ENCODE results near the gene UPP1. TPM values are rescaled to one million over a fixed set of nuclear protein-coding genes. Genes with fewer than 3 reads are reported as not detected.

UPP1 gene
- total and polyA plus RNA-seq, 2 of the 4 experiments (the other 2 are of a cell fraction): 3.9 to 14.5 TPM

DNA sequence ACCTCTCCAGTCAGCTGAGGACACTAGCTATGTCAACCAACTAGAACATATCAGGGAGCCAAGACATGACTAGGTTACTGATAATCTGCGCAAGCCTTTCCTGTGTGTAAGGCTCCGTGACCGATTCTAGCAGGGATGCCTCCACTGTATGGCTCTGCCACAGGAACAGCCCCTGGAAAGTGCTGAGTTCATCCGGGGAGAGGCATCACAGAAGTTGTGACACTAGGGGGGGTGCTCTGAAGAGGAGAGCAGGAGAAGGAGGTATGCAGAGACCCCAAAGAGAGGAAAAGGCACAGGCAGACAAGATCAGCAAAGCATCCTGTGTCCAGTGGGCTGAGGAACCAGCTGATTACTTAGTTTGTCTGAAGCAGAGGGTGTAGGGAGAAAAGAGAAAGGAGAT is 13.5 kb downstream of the UPP1 start:
- intact Hi-C loops (cut with micrococcal nuclease): no loop called here
- Histone ChIP-seq H3K4me1 (ENCODE audit: control insufficient read depth, insufficient read depth, low read length) (peaks cover 4% of the 10 kb centered on the region; the same call in 1 of the 2 replicates), H3K79me1 (ENCODE audit: low read depth in 1 of 2, low read length in 2 of 2) (peaks cover 24 to 32% of the 10 kb centered on the region in 2 experiments), H2AK5ac (ENCODE audit: low read depth, low read length) (no peak overlapping the region), H3K56ac (ENCODE audit: extremely low read depth, insufficient read depth, low read length) (no peak overlapping the region), H2BK120ac (ENCODE audit: low read depth, low read length) (no peak overlapping the region), H3K23ac (ENCODE audit: low read depth, low read length) (no peak overlapping the region), H2AK9ac (replicated peaks; ENCODE audit: low read depth, low read length, poor library complexity) (no peak overlapping the region), H2AFZ (replicated peaks; ENCODE audit: low read length, poor library complexity) (no peak overlapping the region), H3K4ac (ENCODE audit: low read depth, low read length) (no peak overlapping the region), H2BK20ac (ENCODE audit: low read depth, low read length) (no peak overlapping the region), H4K91ac (ENCODE audit: insufficient read depth, low read depth, low read length) (no peak overlapping the region), H3K9me1 (ENCODE audit: insufficient read depth, low read length) (peaks cover 3% of the 10 kb centered on the region), H2BK15ac (ENCODE audit: low read depth, low read length) (no peak overlapping the region), H4K5ac (ENCODE audit: low read depth, low read length) (no peak overlapping the region), H2BK5ac (ENCODE audit: low read depth, low read length, poor library complexity, severe bottlenecking) (no peak overlapping the region), H4K20me1 (ENCODE audit: insufficient read depth, low read length) (no peaks in the 10 kb centered on the region), H3K4me3 (ENCODE audit: insufficient read depth, low read depth, low read length) (no peak overlapping the region), H3K18ac (ENCODE audit: low read depth, low read length) (no peak overlapping the region), H3K27ac (ENCODE audit: insufficient read depth, low read length) (no peak overlapping the region), H3K9ac (ENCODE audit: low read depth, low read length) (no peak overlapping the region), H3K36me3 (ENCODE audit: control insufficient read depth, insufficient read depth, low read length) (peaks cover 44% of the 10 kb centered on the region), H3K27me3 (ENCODE audit: control insufficient read depth, insufficient read depth, low read length) (no peaks in the 10 kb centered on the region), H4K8ac (ENCODE audit: low read depth in 2 of 2, low read length in 2 of 2) (no peak overlapping the region), H3K4me2 (ENCODE audit: low read depth, low read length) (no peak overlapping the region), H3K9me3 (ENCODE audit: control insufficient read depth, insufficient read depth, low read length) (no peaks in the 10 kb centered on the region), H3K14ac (replicated peaks; ENCODE audit: low read depth, low read length) (no peak overlapping the region)
- ChIA-PET POLR2A (ENCODE audit: unreplicated experiment) (no interaction called here), CTCF (interaction anchor here (0.7 to 1.4 kb wide), 3 partner anchors 8 to 66 kb away, joined by 3 to 5 read pairs (median 3); no protein-coding TSS in a partner anchor)
- no TSS peak for BruUV-seq (replicated peaks)
- WGBS, 2 experiments (ENCODE audit: extremely low coverage in 2 of 2, insufficient read length in 1 of 2): 100% methylated on average over 4 of the region's 4 CpGs; no CpG with 5 or more reads in 1 of the 2 experiments
- no peak for DNase-seq
- no peak for ATAC-seq (ENCODE audit: low read depth)
- in situ Hi-C loops (cut with MboI; ENCODE audit: low sequenced_read_pairs): loop anchor here (25.0 kb wide), 1 partner anchor 840 kb away; no protein-coding TSS in a partner anchor
- TF ChIP-seq NFE2L2 (IDR thresholded peaks at IDR 0.05; ENCODE audit: low read depth, low read length): no peak
- no peak for TF ChIP-seq SMC3 (IDR thresholded peaks at IDR 0.05; ENCODE audit: low read depth, low read length)
- no peak for TF ChIP-seq CEBPB (IDR thresholded peaks at IDR 0.05; ENCODE audit: low read depth, low read length)
- no peak for TF ChIP-seq RCOR1 (IDR thresholded peaks at IDR 0.05; ENCODE audit: insufficient replicate concordance, low read length)
- TF ChIP-seq MAZ (IDR thresholded peaks at IDR 0.05; ENCODE audit: borderline replicate concordance, low read depth, low read length): no peak
- TF ChIP-seq MAFK (IDR thresholded peaks at IDR 0.05; ENCODE audit: low read depth, low read length): no peak
- no peak for TF ChIP-seq CTCF (conservative IDR thresholded peaks at IDR 0.05; ENCODE audit: low read depth, low read length)
- no peak for TF ChIP-seq BHLHE40 (IDR thresholded peaks at IDR 0.05; ENCODE audit: low read depth, low read length)
- TF ChIP-seq, protein P1, sequence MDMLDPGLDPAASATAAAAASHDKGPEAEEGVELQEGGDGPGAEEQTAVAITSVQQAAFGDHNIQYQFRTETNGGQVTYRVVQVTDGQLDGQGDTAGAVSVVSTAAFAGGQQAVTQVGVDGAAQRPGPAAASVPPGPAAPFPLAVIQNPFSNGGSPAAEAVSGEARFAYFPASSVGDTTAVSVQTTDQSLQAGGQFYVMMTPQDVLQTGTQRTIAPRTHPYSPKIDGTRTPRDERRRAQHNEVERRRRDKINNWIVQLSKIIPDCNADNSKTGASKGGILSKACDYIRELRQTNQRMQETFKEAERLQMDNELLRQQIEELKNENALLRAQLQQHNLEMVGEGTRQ (IDR thresholded peaks at IDR 0.05; ENCODE audit: low read depth, low read length): no peak
- no peak for TF ChIP-seq MXI1 (IDR thresholded peaks at IDR 0.05; ENCODE audit: borderline replicate concordance, low read depth, low read length)
- no peak for TF ChIP-seq CHD1 (IDR thresholded peaks at IDR 0.05; ENCODE audit: low read depth, low read length)
- no peak for TF ChIP-seq POLR2A (IDR thresholded peaks at IDR 0.05; ENCODE audit: low read depth, low read length)
- TF ChIP-seq RFX5 (IDR thresholded peaks at IDR 0.05; ENCODE audit: low read depth, low read length): no peak
- no peak for TF ChIP-seq FOS (IDR thresholded peaks at IDR 0.05; ENCODE audit: low read depth, low read length)
- TF ChIP-seq, protein P2, sequence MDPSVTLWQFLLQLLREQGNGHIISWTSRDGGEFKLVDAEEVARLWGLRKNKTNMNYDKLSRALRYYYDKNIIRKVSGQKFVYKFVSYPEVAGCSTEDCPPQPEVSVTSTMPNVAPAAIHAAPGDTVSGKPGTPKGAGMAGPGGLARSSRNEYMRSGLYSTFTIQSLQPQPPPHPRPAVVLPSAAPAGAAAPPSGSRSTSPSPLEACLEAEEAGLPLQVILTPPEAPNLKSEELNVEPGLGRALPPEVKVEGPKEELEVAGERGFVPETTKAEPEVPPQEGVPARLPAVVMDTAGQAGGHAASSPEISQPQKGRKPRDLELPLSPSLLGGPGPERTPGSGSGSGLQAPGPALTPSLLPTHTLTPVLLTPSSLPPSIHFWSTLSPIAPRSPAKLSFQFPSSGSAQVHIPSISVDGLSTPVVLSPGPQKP (IDR thresholded peaks at IDR 0.05; ENCODE audit: borderline replicate concordance, low read depth, low read length): no peak
- no peak for TF ChIP-seq RAD21 (IDR thresholded peaks at IDR 0.05; ENCODE audit: low read length)
- dilution Hi-C loops (cut with HindIII; ENCODE audit: low sequenced_read_pairs, unreplicated experiment): loop anchor here (25.0 kb wide), 1 partner anchor 115 kb away; the partner anchor contains the start of gene HUS1

Data from IMR-90 (cell line).